Measurements from ENCODE around the gene PUS10. TPM values are rescaled to one million over a fixed set of nuclear protein-coding genes. Genes with fewer than 3 reads are reported as not detected.

PUS10 gene
- total and polyA plus RNA-seq, 2 of the 13 experiments (the other 11 are each of a cell fraction or from before 2014, with no cell fraction given): 41.4 to 44.3 TPM

GRCh38 chr2:60998628-60999545 lies 19.2 kb downstream of the PUS10 start (continued):
- TF ChIP-seq SOX6 (IDR thresholded peaks at IDR 0.05) (no peak), SOX6 (CRISPR knock-in tag; IDR thresholded peaks at IDR 0.05) (no peak), CTCF (CRISPR knock-in tag; IDR thresholded peaks at IDR 0.05) (peak; percentile 71), ZNF550 (CRISPR knock-in tag; IDR thresholded peaks at IDR 0.05; ENCODE audit: borderline replicate concordance) (no peak), JUND (CRISPR knock-in tag; IDR thresholded peaks at IDR 0.05) (no peak), FIP1L1 (IDR thresholded peaks at IDR 0.05; ENCODE audit: borderline replicate concordance, insufficient read depth, low read depth, low read length) (no peak), SPEN (CRISPR knock-in tag; IDR thresholded peaks at IDR 0.05; ENCODE audit: low read depth) (no peak), HCFC1 (IDR thresholded peaks at IDR 0.05; ENCODE audit: low read depth, low read length) (no peak)

GRCh38 chr2:60994131-60994530 lies 23.9 kb downstream of the PUS10 start:
- FAIRE-seq (no peak), DNase-seq (ENCODE audit: low spot score) (no peak), ATAC-seq (no peak)
- ChIA-PET CTCF (ENCODE audit: low intra/inter-chr PET ratio, low total read pairs) (no interaction called here), POLR2A (no interaction called here)
- BruUV-seq (replicated peaks): no TSS peak
- Histone ChIP-seq H3K79me2 (ENCODE audit: insufficient read depth, low read length) (no peaks in the 10 kb centered on the region), H3K9ac (ENCODE audit: insufficient read depth, low read depth, low read length) (no peak overlapping the region), H2AFZ (ENCODE audit: low read length) (no peak overlapping the region), H3K4me3 (replicated peaks in 1 of 3; ENCODE audit: insufficient read depth in 1 of 3, low read depth in 2 of 3, low read length in 3 of 3) (no peak overlapping the region), H3K4me2 (ENCODE audit: low read depth, low read length) (no peak overlapping the region), H3K27ac (ENCODE audit: extremely low read length, insufficient read depth, low read length) (no peak overlapping the region), H3K4me1 (ENCODE audit: insufficient read depth, low read length) (no peaks in the 10 kb centered on the region), H4K20me1 (ENCODE audit: insufficient read depth, low read length) (no peaks in the 10 kb centered on the region), H3K36me3 (replicated peaks in 1 of 2; ENCODE audit: control insufficient read depth in 1 of 2, insufficient read depth in 2 of 2, low read length in 2 of 2) (peaks cover 16 to 82% of the 10 kb centered on the region in 2 experiments), H3K27me3 (ENCODE audit: control insufficient read depth in 1 of 2, insufficient read depth in 2 of 2, low read length in 2 of 2) (no peaks in the 10 kb centered on the region), H3K9me3 (ENCODE audit: low read length) (peaks cover 23% of the 10 kb centered on the region)
- TF ChIP-seq ZNF225 (CRISPR knock-in tag; IDR thresholded peaks at IDR 0.05) (no peak), TAF15 (IDR thresholded peaks at IDR 0.05; ENCODE audit: low read depth, low read length, poor library complexity, severe bottlenecking) (no peak), CBX5 (CRISPR knock-in tag; IDR thresholded peaks at IDR 0.05; ENCODE audit: borderline replicate concordance) (no peak), FOSL1 (CRISPR knock-in tag; IDR thresholded peaks at IDR 0.05; ENCODE audit: borderline replicate concordance) (no peak), KAT8 (CRISPR knock-in tag; IDR thresholded peaks at IDR 0.05) (no peak), SYNCRIP (IDR thresholded peaks at IDR 0.05; ENCODE audit: insufficient read depth, low read depth, low read length) (no peak), NR2C2 (CRISPR knock-in tag; IDR thresholded peaks at IDR 0.05; ENCODE audit: borderline replicate concordance) (no peak), NR1H2 (CRISPR knock-in tag; IDR thresholded peaks at IDR 0.05; ENCODE audit: borderline replicate concordance, low read depth) (no peak), EZH2 (conservative IDR thresholded peaks at IDR 0.05; ENCODE audit: low read depth, low read length) (no peak), ZZZ3 (CRISPR knock-in tag; IDR thresholded peaks at IDR 0.05; ENCODE audit: borderline replicate concordance) (no peak), E2F1 (CRISPR knock-in tag; IDR thresholded peaks at IDR 0.05) (no peak), ZSCAN12 (CRISPR knock-in tag; IDR thresholded peaks at IDR 0.05) (no peak), HDAC1 (CRISPR knock-in tag; IDR thresholded peaks at IDR 0.05) (no peak), SOX5 (CRISPR knock-in tag; IDR thresholded peaks at IDR 0.05; ENCODE audit: borderline replicate concordance) (no peak), PHB2 (IDR thresholded peaks at IDR 0.05; ENCODE audit: partially characterized antibody) (no peak)
- intact Hi-C loops (cut with micrococcal nuclease; ENCODE audit: unreplicated experiment): no loop called here
- in situ Hi-C loops (cut with HindIII; ENCODE audit: extremely low pct_ligation_motif_present, low pct_unique_long_range_greater_than_20kb): no loop called here

Measured in HepG2 (cell line).